HG03457 (cell line): ENCODE results near the gene EXOSC5.
A peak's percentile ranks its signal among the peaks of the same experiment; 100 is the strongest.
"Not testable (repeated sequence)": the region's sequence is repeated elsewhere in the genome, so short reads cannot be mapped to it uniquely, and the experiment has no call there.

ENCODE experiments used
- ATAC-seq: cut with Tn5 transposase; IDR thresholded peaks from one replicate; pipeline ENCODE4 v1.9.1; 2021; ENCODE audit warnings: moderate number of reproducible peaks; ENCODE audit not compliant: unreplicated experiment

EXOSC5 gene

GRCh38 chr19:41351339-41352245 is 45.6 kb downstream of the EXOSC5 start:
- peak; percentile 29 for ATAC-seq

GRCh38 chr19:41350735-41351338 is 46.3 kb downstream of the EXOSC5 start:
- no peak for ATAC-seq

GRCh38 chr19:41346916-41347315 is 50.2 kb downstream of the EXOSC5 start:
- ATAC-seq: not testable (repeated sequence)

GRCh38 chr19:41344162-41344561 is 53.0 kb downstream of the EXOSC5 start:
- no peak for ATAC-seq

- no peak for ATAC-seq
These were observed 55.3 kb downstream of the EXOSC5 start for GRCh38 chr19:41341669-41342490.

GRCh38 chr19:41339936-41340335 is 57.2 kb downstream of the EXOSC5 start:
- no peak for ATAC-seq
